ENCODE measurements around the gene MFAP3L.

Gene MFAP3L

DNA sequence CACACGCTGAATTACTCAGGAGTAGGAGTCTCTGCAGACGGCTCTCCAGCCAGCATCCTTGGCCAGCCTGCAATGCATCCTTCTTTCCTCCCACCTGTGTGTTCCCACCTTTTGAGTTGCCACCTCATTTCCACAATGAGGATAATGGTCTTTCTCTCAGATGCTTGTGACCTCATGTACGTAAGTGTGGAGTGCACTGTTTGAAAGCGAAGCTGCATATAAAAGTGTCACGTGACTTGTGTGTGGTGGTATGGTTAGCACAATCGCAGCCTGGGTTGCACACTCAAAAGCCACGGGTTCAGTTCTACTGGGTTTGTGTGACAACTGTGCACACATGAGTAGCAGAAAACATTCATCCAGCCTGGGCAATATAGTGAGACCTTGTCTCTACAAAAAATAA is 12.0 kb upstream of the MFAP3L start:
- H3K4me3 ChIP-seq (ENCODE audit: low read depth, low read length), result no peak overlapping the region
- TF ChIP-seq, protein P1, sequence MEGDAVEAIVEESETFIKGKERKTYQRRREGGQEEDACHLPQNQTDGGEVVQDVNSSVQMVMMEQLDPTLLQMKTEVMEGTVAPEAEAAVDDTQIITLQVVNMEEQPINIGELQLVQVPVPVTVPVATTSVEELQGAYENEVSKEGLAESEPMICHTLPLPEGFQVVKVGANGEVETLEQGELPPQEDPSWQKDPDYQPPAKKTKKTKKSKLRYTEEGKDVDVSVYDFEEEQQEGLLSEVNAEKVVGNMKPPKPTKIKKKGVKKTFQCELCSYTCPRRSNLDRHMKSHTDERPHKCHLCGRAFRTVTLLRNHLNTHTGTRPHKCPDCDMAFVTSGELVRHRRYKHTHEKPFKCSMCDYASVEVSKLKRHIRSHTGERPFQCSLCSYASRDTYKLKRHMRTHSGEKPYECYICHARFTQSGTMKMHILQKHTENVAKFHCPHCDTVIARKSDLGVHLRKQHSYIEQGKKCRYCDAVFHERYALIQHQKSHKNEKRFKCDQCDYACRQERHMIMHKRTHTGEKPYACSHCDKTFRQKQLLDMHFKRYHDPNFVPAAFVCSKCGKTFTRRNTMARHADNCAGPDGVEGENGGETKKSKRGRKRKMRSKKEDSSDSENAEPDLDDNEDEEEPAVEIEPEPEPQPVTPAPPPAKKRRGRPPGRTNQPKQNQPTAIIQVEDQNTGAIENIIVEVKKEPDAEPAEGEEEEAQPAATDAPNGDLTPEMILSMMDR (IDR thresholded peaks at IDR 0.05; ENCODE audit: low read depth, low read length, missing control alignments), result no peak
- no peak for DNase-seq (ENCODE audit: low read depth)
- in situ Hi-C loops (cut with HindIII; ENCODE audit: low sequenced_read_pairs), result loop anchor here (25.0 kb wide), 1 partner anchor 226 kb away; no protein-coding TSS in a partner anchor

DNA sequence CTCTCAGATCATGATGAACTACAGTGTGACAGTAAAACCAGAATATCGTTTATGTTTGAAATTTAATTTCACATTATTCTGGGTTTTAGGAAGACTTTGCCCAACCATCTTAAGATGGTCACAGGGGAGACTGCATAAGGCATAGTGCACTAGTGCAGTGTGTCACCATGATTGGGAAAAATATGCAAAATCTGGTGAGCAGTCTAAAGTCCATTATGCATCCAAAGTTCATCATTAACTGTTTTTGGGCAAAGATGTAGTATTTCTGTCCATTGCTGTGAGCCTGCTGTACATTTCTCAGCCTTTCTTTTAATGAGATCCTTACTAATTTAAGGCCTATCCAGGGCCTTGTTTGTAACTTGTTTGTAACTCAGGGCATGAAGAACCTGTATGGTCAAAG is 11.3 kb upstream of the MFAP3L start:
- no peak for DNase-seq (ENCODE audit: low read depth)
- H3K4me3 ChIP-seq (ENCODE audit: low read depth, low read length), result no peak overlapping the region
- in situ Hi-C loops (cut with HindIII; ENCODE audit: low sequenced_read_pairs), result loop anchor here (25.0 kb wide), 1 partner anchor 225 kb away; no protein-coding TSS in a partner anchor
- TF ChIP-seq, protein P1 (IDR thresholded peaks at IDR 0.05; ENCODE audit: low read depth, low read length, missing control alignments), result no peak

DNA sequence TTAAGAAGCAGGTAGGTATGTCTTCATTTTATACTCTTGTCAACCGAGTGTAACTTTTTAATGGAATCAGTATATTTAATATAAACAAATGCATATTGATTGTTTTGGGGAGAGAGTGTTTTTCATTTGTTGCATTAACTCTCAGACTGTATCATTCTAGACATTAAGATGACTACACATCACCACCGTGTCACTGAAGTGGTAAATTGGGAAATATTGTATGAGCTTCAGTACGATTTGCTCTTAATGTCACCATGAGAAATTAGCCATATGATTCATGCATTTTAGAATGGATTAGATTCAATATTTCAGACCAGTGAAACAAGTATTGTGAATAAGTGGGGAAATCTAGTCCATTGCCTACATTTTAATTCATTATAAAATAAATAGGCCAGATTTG is 9.7 kb upstream of the MFAP3L start:
- no peak overlapping the region for H3K4me3 ChIP-seq (ENCODE audit: low read depth, low read length)
- in situ Hi-C loops (cut with HindIII; ENCODE audit: low sequenced_read_pairs), result loop anchor here (25.0 kb wide), 1 partner anchor 224 kb away; no protein-coding TSS in a partner anchor
- TF ChIP-seq, protein P1 (IDR thresholded peaks at IDR 0.05; ENCODE audit: low read depth, low read length, missing control alignments), result no peak
- no peak for DNase-seq (ENCODE audit: low read depth)

DNA sequence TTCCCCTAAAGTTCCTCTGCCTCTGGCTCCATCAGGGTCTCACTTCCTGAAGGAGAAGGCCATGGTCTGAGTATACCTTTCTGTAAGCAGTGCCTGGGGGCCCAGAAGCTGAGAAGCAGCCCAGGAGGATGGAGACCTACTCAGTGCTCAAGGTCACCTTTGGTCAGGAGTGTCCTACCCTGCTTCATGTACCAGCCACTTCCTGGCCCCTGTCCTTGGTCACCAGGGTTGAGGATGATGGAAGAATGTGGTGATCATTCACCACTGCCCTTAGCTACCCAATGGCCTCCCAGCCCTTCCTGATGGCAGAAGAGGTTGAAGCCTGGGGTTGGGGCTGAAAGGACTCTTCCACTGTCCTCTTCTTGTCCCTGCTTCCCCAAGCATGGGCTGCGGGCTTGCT is 9.0 kb upstream of the MFAP3L start:
- TF ChIP-seq, protein P1 (IDR thresholded peaks at IDR 0.05; ENCODE audit: low read depth, low read length, missing control alignments), result no peak
- no peak overlapping the region for H3K4me3 ChIP-seq (ENCODE audit: low read depth, low read length)
- DNase-seq (ENCODE audit: low read depth), result no peak
- in situ Hi-C loops (cut with HindIII; ENCODE audit: low sequenced_read_pairs), result loop anchor here (25.0 kb wide), 1 partner anchor 223 kb away; no protein-coding TSS in a partner anchor

DNA sequence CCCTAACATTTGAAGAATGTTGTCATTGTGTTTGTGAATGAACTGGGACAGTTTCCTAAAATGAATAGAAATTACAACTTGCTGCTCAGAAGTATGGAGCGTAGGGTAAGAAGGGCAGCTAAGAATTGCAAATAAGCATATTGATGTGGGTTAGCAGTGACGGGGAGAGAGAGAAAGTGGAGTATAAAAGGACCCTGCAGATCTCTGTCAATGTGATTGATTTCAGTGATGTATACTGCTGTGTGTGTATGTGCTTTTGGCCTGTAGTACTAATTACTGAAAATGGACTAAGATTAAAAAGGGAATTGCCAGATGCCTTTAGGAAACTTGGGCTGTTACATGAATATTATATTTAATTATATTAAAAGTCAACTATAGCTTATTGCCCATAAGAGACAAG is 7.8 kb upstream of the MFAP3L start:
- in situ Hi-C loops (cut with HindIII; ENCODE audit: low sequenced_read_pairs), result loop anchor here (25.0 kb wide), 1 partner anchor 222 kb away; no protein-coding TSS in a partner anchor
- no peak for DNase-seq (ENCODE audit: low read depth)
- TF ChIP-seq, protein P1 (IDR thresholded peaks at IDR 0.05; ENCODE audit: low read depth, low read length, missing control alignments), result no peak
- H3K4me3 ChIP-seq (ENCODE audit: low read depth, low read length), result no peak overlapping the region

DNA sequence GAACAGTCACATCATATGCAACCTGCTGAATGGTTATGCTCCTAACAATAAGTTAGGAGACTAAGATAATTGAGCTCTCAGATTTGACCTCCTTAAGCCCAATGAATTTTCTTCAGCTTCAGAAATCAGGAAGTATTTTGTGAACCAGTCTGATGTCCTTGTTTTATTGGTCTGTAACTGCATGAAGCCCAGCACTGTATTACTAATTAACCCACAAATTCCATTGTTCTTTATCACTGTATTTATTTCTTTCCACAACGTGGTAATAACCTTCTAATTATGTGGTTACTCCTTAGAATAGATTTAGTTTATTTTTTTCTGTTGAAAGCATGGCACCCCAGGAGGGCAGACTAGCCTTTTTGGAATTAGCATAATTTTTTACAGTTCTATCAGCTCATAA is 3.9 kb upstream of the MFAP3L start:
- TF ChIP-seq, protein P1 (IDR thresholded peaks at IDR 0.05; ENCODE audit: low read depth, low read length, missing control alignments), result no peak
- H3K4me3 ChIP-seq (ENCODE audit: low read depth, low read length), result no peak overlapping the region
- no peak for DNase-seq (ENCODE audit: low read depth)
- in situ Hi-C loops (cut with HindIII; ENCODE audit: low sequenced_read_pairs), result loop anchor here (25.0 kb wide), 1 partner anchor 218 kb away; no protein-coding TSS in a partner anchor
